Parathyroid adenoma (tissue), 2 donors: ENCODE data around the gene VWA8.

Source experiments
- H2AFZ ChIP-seq: fragments of 300-600 bp; sonication (generic); one replicate; pipeline ENCODE4 v1.7.0; 2017; ENCODE audit warnings: antibody characterized with exemption, mild to moderate bottlenecking
- H3K27ac ChIP-seq: fragments of 300-600 bp; sonication (generic); one replicate; pipeline ENCODE4 v1.7.0; 2017
- H3K27me3 ChIP-seq: fragments of 300-600 bp; sonication (generic); one replicate; pipeline ENCODE4 v1.7.0; 2017; ENCODE audit warnings: low read length; ENCODE audit not compliant: control insufficient read depth, insufficient read depth
- H3K36me3 ChIP-seq: fragments of 300-600 bp; sonication (generic); one replicate; pipeline ENCODE4 v1.7.0; 2017; ENCODE audit warnings: low read length; ENCODE audit not compliant: control insufficient read depth, insufficient read depth
- H3K4me1 ChIP-seq: fragments of 300-600 bp; sonication (generic); one replicate; pipeline ENCODE4 v1.7.0; 2017; ENCODE audit warnings: control low read depth
- H3K4me2 ChIP-seq: fragments of 300-600 bp; sonication (generic); one replicate; pipeline ENCODE4 v1.7.0; 2017; ENCODE audit warnings: low read length
- H3K4me3 ChIP-seq: fragments of 300-600 bp; sonication (generic); one replicate; pipeline ENCODE4 v1.7.0; 2017; ENCODE audit warnings: low read depth, low read length
- H3K79me2 ChIP-seq: fragments of 300-600 bp; sonication (generic); one replicate; pipeline ENCODE4 v1.7.0; 2017; ENCODE audit warnings: control low read depth
- H3K9ac ChIP-seq: fragments of 300-600 bp; sonication (generic); one replicate; pipeline ENCODE4 v1.7.0; 2017; ENCODE audit warnings: mild to moderate bottlenecking
- H3K9me3 ChIP-seq: fragments of 300-600 bp; sonication (generic); one replicate; pipeline ENCODE4 v1.7.0; 2017; ENCODE audit warnings: low read length; ENCODE audit not compliant: control insufficient read depth
- TF ChIP-seq, protein P1 (sequence below): fragments of 300-600 bp; sonication (generic); IDR thresholded peaks from one replicate; pipeline ENCODE4 v1.7.0; 2017; ENCODE audit warnings: antibody characterized with exemption, mild to moderate bottlenecking
- donor health status: primary hyperparathyroidism.

VWA8 gene

DNA sequence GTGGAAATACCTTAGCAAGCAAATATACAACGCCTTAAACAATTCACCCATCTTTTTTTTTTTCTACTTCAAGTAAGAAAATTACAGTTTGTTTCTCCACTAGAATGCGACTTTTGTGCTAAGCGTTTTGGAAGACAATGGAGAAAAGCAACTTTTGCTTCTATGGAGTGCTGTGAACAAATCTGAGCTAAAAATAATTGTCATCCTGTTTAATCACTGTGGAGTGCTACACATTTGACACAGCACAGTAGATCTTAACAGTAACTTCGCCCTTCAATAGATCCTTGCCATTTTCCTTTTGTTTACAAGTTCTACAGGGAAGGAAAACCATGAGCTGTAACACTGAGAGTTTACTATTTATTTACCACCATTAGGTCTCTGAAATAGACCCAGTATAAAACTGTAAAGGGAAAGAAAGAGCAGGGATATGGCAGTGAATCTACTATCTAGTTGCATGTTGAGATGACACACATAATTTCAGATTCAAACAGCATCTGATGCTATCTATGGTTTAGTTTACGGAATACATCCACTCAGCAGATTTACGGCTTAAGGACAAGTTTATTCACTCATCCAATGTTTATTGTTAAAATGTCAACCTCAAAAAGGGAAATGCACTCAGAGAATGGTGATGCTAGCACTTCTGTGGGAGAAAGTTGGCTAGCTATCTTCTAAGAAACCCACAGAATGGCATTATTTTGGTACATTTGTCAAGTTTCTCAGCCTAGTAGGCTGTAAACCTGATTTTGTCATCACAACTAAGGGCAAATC is 175.3 kb downstream of the VWA8 start:
- Histone ChIP-seq H3K9me3 (no peaks in the 10 kb centered on the region), H3K79me2 (no peaks in the 10 kb centered on the region), H3K4me1 (peaks cover 2% of the 10 kb centered on the region), H3K27ac (no peak overlapping the region), H3K9ac (no peak overlapping the region), H3K4me3 (no peak overlapping the region), H2AFZ (no peak overlapping the region), H3K36me3 (no peaks in the 10 kb centered on the region), H3K27me3 (no peaks in the 10 kb centered on the region), H3K4me2 (no peak overlapping the region)
- TF ChIP-seq, protein P1, sequence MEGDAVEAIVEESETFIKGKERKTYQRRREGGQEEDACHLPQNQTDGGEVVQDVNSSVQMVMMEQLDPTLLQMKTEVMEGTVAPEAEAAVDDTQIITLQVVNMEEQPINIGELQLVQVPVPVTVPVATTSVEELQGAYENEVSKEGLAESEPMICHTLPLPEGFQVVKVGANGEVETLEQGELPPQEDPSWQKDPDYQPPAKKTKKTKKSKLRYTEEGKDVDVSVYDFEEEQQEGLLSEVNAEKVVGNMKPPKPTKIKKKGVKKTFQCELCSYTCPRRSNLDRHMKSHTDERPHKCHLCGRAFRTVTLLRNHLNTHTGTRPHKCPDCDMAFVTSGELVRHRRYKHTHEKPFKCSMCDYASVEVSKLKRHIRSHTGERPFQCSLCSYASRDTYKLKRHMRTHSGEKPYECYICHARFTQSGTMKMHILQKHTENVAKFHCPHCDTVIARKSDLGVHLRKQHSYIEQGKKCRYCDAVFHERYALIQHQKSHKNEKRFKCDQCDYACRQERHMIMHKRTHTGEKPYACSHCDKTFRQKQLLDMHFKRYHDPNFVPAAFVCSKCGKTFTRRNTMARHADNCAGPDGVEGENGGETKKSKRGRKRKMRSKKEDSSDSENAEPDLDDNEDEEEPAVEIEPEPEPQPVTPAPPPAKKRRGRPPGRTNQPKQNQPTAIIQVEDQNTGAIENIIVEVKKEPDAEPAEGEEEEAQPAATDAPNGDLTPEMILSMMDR: no peak

DNA sequence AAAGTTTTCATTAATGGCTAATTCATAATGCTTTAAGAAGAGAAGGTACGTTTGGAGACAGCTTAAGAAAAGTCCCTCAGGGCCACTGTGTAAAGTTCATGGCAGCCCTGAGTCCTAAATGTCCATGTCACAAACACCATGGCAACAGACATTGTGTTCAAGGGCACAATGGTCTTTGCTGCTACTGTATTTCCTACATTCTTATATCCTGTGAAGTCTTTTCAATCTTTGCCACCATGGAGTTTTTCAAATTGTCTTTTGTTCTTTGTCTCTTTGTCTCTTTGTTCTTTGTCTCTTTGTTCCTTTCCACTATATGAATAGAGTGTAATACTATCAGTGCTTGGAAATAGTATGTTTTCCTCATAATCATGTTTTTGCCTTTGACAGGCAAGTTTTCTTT is 178.8 kb downstream of the VWA8 start:
- H3K79me2 ChIP-seq: no peaks in the 10 kb centered on the region

DNA sequence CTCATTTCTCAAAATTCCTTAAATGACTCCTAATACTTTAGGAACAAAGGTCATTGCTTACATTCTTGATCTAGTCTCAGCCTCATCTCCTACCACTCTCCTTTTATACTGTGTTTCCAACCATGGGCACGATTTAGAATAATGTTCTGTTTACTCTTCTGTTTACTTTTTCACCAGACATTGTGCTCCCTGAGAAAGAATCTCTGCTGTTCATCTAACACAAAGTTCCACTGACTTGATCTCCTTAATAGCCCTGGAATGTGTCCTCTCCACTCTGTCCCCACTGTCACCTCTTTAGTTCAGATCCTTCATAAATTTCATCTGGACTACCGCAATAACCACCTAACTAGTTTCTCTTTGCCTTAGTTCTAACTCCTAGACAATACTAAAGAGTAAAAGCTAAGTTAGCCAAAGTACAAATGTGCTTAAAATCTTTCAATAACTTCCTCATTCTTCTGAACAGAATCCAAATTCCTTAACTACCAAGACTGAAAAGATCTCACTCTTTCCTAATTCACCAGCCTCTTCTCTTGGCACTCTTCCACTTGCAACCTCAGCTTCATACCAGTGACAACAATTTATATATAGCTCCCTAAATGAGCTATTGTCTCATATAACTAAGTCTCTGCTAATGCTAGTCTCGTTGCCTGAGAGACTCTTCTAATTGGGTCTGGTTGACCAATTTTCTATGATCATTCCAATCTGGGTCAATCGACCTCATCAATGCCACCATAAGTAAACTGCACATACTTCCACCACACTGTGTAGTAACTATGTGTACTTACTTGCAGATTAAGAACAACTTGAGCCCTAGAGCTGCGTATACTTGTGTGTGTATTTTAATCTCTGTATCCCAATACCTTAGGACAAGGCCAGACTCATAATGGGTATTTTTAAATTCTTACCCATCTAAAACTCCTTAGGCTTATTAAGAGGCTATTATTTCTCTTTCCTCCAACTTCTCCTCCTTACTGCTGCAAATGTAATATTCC is 179.9 kb downstream of the VWA8 start:
- H3K4me3 ChIP-seq: no peak overlapping the region
- H3K4me2 ChIP-seq: no peak overlapping the region
- TF ChIP-seq, protein P1: no peak
- H3K27ac ChIP-seq: no peak overlapping the region
- H3K9ac ChIP-seq: no peak overlapping the region
- H3K4me1 ChIP-seq: peaks cover 2% of the 10 kb centered on the region
- H3K27me3 ChIP-seq: no peaks in the 10 kb centered on the region
- no peaks in the 10 kb centered on the region for H3K79me2 ChIP-seq
- H3K36me3 ChIP-seq: no peaks in the 10 kb centered on the region
- H2AFZ ChIP-seq: no peak overlapping the region
- H3K9me3 ChIP-seq: no peaks in the 10 kb centered on the region

More for the DNA sequence above, 178.8 kb downstream of the VWA8 start:
- Histone ChIP-seq H3K27ac (no peak overlapping the region), H3K9ac (no peak overlapping the region), H3K4me1 (peaks cover 2% of the 10 kb centered on the region), H3K36me3 (no peaks in the 10 kb centered on the region), H3K9me3 (no peaks in the 10 kb centered on the region), H2AFZ (no peak overlapping the region), H3K4me3 (no peak overlapping the region), H3K27me3 (no peaks in the 10 kb centered on the region), H3K4me2 (no peak overlapping the region)
- TF ChIP-seq, protein P1: no peak

DNA sequence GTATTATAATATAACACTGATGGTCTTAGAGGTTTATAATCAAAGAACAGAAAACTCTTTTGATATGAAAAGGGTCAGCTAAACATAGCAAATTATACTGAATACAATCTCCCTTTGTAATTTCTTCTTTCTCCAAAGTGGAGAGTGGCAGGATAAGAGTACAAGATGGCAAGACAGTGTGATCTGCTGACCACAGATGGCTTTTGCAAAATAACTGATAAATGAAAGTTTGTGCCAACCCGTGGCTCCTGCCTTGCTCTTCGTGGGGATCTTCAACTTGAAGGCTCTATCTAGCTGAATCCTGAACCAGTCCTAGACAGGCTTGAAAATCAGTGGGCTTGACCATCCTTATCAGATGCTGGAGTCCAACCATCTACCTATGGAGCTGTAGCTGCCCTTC is 185.7 kb downstream of the VWA8 start:
- Histone ChIP-seq H3K9me3 (no peaks in the 10 kb centered on the region), H2AFZ (no peak overlapping the region)
- TF ChIP-seq, protein P1: no peak

More for the DNA sequence above, 185.7 kb downstream of the VWA8 start:
- H3K9ac ChIP-seq: no peak overlapping the region
- no peaks in the 10 kb centered on the region for H3K27me3 ChIP-seq
- no peak overlapping the region for H3K4me2 ChIP-seq
- no peak overlapping the region for H3K27ac ChIP-seq
- no peaks in the 10 kb centered on the region for H3K36me3 ChIP-seq
- H3K4me1 ChIP-seq: no peaks in the 10 kb centered on the region
- no peak overlapping the region for H3K4me3 ChIP-seq
- H3K79me2 ChIP-seq: no peaks in the 10 kb centered on the region
